GM12873 (cell line): Measurements from ENCODE around the gene ZNF19.

Experiments
- CTCF ChIP-seq: IDR thresholded peaks from 2 replicates; pipeline ENCODE4 v1.5.1; 2012; ENCODE audit warnings: low read depth, mild to moderate bottlenecking, moderate library complexity, low read length, control low read depth; ENCODE audit not compliant: insufficient read depth; ENCODE audit errors: missing control alignments

Gene ZNF19

GRCh38 chr16:71430744-71431143 is 58.4 kb downstream of the ZNF19 start:
- no peak for TF ChIP-seq CTCF

GRCh38 chr16:71429581-71429980 is 59.5 kb downstream of the ZNF19 start:
- no peak for TF ChIP-seq CTCF

DNA sequence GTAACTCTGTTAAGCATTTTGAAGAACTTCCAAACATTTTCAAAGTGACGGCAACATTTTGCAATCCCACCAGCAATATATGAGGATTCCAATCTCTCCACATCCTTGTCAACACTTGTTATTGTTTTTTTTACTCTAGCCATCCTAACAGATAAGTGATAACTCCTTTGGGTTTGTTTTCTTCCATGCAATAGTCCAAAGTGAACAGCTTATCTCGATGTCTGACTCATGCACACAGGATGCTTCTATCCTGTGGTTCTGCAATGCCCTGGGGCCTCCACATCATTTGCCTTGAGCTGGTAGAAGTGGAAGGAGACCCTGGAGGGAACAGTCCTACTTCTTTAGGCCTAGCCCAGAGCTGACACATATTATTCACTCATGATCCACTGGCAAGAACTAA is 60.2 kb downstream of the ZNF19 start:
- no peak for TF ChIP-seq CTCF

GRCh38 chr16:71428385-71428784 is 60.7 kb downstream of the ZNF19 start:
- TF ChIP-seq CTCF, result no peak

- TF ChIP-seq CTCF, result no peak
These were observed 62.1 kb downstream of the ZNF19 start for GRCh38 chr16:71426880-71427615.

- no peak for TF ChIP-seq CTCF
These were observed 62.9 kb downstream of the ZNF19 start for GRCh38 chr16:71426069-71426879.

DNA sequence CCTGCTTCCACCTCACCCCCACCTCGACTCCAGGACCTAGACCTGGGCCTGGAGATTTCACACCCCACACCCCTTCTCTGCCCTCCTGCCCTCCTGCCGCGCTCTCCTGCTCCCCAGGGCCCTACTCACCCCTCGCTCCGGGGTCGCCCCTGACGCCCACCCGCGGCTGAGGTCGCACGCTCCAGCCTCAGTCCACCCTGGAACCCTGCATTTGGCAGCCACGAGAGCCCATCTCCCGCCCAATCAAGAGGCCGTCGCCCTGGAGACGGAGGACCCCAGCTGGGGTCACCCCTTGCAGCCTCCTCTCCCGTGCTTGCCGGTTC is 63.4 kb downstream of the ZNF19 start:
- TF ChIP-seq CTCF, result no peak
